ENCODE results near the gene SPTB.

- TF ChIP-seq CTCF (IDR thresholded peaks at IDR 0.05): no peak
- TF ChIP-seq ZFX (IDR thresholded peaks at IDR 0.05; ENCODE audit: borderline replicate concordance): no peak
These were observed 176.1 kb downstream of the SPTB start for GRCh38 chr14:64703395-64704142.
